SIG-M5 treated with dmso at 0.1 percent for 504 hours (cell line): Measurements from ENCODE around the gene UROC1.

Experiments
- DNase-seq: peaks from one replicate; lab custom pipeline; 2025; ENCODE audit not compliant: unreplicated experiment; lab: John Stamatoyannopoulos, UW

UROC1 gene

DNA sequence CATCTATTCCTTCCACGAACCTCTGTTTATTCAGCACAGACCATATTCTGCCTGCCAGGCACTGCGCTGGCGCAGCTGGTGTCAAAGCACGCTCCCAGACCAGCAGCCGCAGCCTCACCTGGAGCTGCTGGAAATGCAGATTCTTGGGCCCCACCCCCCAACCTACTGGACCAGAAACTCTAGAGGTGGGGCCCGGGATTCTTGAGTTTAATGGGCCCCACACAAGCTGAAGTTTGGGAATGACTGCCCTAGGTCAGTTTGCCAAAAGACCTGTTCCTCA, 13.4 kb upstream of the UROC1 start:
- DNase-seq, result no peak

DNA sequence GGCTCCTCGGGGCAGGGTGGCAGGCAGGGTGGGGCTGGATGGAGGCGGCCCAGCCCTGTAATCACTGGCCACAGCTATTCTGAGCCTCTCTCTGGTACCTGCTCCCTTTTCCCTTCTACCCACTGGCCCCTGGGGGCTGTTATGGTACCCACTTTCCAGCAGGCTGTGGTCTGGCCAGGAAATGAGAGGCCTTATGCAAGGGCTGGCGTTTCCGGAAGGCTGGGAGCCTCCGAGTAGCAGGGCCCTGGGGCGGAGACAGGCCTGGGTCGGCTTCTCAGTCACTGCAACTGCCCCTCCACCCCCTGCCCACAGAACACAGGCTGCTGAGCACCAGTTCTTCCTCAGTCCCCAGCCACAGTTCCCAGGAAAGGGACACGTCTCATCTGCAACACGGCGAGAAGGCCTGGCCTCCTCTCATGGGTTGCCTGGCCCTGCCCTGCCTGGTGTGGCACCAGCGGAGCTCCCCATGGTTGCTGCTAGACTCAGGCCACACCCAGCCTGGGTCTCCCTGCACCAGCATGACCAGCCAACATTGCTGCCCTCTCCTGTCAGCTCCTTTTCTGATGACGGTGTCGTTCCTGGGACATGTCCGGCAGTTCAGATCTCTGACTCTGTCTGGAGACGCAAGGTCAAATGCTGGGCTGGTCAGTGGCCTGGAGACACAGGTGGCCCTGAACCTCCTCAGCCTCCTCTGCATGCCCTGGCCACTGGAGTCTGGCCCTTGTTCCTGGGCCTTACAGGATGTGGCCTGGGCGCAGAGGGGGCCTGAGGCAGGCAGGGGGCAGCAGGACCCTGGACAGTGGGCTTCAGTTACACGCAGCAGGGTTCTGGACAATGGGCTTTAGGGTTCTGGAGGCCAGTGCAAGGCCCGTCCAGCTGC, 12.8 kb upstream of the UROC1 start:
- DNase-seq, result peak; percentile 97

- peak; percentile 77 for DNase-seq
Measured at GRCh38 chr3:126529585-126530170, 12.1 kb upstream of the UROC1 start.

- DNase-seq, result peak; percentile 88
Measured at GRCh38 chr3:126528800-126529541, 11.4 kb upstream of the UROC1 start.

GRCh38 chr3:126528419-126528799, 10.8 kb upstream of the UROC1 start:
- no peak for DNase-seq

DNA sequence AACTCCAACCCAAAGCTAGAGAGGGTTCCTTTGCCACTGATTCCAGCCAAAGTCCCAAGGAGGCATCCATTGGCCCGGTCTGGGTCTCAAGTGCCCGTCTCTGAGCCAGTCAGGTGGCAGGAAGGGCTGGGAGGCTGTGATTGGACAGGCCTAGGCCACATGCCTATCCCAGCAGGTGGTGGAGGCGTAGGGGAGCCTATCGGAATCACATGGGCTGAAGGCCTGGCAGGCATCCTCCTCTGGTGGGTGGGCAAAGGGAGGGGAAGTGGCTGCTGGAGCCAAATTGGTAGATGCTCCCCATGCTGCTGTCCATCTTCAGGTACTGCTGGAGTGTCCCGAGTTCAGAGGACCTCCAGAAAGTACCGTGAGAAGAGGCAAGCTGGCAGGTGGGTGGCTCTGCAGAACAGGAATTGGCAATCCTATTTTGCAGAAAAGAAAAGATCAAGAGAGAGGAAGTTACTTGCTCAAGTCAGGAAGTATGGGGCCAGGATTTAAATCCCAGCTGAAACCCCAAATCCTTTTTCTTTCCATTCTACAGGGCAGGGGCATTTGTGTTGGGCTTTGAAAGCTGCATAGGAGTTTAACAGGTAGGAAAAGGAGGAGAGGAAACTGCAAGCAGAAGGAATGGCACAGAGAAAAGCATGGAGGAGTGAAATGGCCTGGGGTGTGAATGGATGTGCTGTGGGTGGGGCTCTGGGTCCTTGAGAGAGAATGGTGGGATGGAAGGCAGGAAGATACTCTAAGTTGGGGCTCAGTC, 10.1 kb upstream of the UROC1 start:
- peak; percentile 38 for DNase-seq

- no peak for DNase-seq
Measured at GRCh38 chr3:126527006-126527405, 9.4 kb upstream of the UROC1 start.

- no peak for DNase-seq
Measured at GRCh38 chr3:126526668-126527005, 9.1 kb upstream of the UROC1 start.

- DNase-seq, result no peak
Measured at GRCh38 chr3:126525853-126526667, 8.5 kb upstream of the UROC1 start.

DNA sequence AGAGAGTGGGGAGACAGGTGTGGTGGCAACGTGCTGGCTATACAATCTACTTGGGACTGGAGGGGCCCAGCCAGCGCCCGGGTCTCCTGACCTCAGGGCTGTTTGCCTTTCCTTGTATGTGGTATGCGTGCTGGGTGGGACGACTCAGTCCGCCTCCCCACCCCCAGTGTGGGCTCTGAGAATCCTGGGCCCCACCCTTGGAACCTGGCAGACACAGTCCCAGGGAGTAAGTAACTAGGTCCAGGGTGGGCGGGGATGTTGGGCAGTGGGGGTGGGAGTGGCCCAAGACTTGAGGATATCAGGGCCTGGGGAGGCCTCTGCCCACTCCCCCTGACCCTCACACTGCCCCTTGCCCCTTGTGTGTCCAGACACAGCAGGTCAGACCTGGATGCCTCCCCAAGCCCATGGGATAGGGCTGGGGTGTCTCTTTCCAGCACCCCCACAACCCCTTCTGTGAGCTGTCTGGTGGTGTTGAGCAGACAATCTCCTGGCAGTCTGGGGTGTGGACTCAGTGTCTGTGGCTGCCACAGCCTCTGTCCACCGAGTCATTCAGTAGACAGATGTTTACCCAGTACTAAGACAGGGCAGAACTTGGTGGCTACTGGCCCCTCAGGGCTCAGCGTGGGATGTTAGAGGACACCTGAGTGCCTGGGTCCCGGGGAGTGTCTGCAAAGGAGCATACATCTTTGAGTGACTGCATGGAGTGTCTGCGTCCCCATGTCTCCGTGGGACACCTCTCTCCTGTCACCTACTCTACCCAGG, 7.7 kb upstream of the UROC1 start:
- DNase-seq, result no peak

DNA sequence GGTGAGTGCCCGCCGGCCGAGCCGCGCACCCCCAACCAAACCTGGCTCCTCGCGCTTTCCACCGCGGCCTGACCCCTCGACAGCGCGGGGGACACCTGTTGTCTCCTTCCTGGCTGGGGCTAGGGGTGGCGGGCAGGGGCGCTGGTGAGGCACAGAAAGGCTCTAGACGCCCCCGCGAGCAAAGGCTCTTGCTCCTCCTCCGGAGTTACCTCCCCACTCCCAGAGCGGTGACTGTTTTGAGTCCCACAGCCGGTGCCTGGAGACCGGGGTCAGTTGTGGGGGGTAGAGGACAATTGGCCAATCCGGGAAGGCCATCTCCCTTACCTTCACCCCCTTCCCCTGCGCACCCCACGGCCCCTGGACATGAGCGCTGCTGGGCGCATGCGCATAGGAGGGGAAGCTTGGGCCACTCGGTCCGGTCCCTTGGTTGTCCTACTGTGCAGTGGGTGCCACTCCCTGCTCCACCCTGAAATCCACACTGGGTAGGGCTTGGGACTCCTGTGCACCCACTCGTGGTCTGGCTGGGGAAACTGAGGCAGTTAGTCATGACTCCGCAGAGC, 6.9 kb upstream of the UROC1 start:
- no peak for DNase-seq

DNA sequence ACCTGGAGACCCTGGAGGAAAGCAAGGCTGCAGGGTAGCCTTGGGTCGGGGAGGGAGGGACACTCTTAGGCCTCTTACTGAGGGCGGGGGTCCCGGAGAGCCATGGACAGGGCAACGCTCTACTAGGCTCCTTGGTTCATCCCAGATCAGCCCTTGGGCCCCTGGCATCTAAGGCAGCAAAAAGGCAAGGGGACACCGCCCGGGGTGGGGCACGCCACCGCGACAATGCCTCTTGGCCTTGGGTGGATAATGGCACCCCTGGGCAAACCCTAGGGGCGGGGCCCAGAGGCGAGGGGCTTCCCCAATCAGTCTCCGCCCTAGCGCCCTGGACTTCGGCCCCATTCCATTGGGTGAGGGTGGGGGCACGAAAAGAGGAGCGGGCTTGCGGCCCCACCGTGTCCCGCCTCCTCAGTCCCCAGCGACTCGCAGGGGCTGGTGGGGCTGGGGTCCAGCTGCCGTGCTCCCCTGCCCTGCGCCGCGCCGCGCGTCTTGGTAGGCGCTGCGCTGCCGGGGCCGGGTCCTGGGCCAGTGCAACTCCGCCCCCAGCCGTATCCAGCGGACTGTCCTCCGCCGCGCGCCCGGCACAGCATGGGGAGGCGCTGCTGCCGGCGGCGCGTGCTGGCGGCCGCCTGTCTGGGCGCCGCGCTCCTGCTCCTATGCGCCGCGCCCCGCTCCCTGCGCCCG, 6.3 kb upstream of the UROC1 start, which contains the start of gene CHST13:
TSS of gene CHST13 (plus strand) at position 411 of the 684 bp plus-strand sequence. CDS start at position 589, 178 bp downstream.
- DNase-seq, result peak; percentile 32

DNA sequence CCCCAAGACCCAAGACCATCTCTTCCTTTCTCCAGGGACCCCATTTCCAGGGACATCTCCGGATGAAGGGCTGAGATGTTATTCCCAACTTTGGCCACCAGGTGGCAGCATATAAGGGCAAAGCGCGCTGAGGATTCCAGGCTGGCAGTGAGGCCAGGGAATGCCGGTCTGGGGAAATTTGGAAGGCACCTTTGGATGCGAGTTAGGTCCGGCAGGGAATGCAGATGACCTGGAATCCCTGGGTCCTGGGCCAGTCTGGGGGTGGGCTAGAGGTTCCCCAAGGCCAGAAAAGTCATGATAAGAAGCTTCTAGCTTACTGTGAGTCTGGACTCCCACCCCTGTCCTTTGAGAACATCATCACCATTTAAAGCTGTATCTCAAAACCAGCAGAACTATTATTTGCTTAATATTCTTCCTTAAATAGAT, 4.8 kb upstream of the UROC1 start:
- DNase-seq, result peak; percentile 48

- no peak for DNase-seq
Measured at GRCh38 chr3:126521122-126521891, 3.7 kb upstream of the UROC1 start.

DNA sequence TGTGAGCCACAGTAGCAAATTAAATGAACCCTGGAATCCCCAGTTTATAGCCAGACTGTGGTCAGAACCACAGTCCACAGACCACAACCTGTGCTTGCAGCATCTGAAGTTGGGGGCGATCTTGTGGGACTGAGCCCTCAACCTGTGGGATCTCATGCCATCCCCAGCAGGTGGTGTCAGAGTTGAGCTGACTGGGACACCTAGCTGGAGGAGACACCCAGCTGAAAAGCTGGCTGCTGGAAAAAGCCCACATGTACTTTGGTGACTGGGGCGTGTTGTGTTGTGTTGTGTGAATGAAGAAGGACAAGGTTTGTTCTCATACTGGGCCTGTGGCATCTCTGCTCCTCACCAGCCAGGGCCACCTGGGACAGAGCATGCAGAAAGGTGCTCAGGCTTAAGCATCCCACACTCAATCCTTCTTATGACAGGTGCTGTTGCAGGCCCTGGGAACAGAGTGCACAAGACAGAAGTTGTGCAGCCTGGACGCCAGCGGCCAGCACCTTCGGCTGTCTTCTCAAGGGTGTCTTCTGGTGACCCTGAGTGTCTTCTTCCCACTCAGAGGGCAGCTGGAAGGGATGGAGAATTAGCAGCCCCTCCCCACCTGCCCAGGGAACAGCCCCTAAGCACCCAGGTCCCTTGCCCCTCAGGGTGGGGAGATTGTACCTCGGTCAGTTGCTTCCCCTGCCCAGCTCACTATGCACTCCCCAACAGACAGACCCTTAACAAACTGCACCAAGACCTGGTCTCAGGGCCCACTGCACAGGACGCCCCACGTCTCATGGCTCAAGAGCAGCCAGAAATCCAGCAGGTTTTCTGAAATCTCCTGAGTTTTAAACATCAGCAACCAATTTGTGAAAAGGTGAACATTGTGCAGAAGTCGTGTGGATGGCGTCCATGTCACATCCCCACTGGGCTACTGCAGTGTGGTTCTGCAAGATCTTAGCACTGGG, 2.2 kb upstream of the UROC1 start:
- no peak for DNase-seq

GRCh38 chr3:126518779-126519177, 1.2 kb upstream of the UROC1 start:
- no peak for DNase-seq
